Measurements from ENCODE around the gene RPS27L.

GRCh38 chr15:63157891-63158431 is 684 bp upstream of the RPS27L start:
- TF ChIP-seq CTCF (IDR thresholded peaks at IDR 0.05; ENCODE audit: low read depth, low read length) (no peak), EZH2phosphoT487 (IDR thresholded peaks at IDR 0.05; ENCODE audit: low read depth) (no peak)
